WI38 (cell line): ENCODE results near the gene PKDREJ.
"Not testable (repeated sequence)": the region's sequence is repeated elsewhere in the genome, so short reads cannot be mapped to it uniquely, and the experiment has no call there.

ENCODE experiments used
- H3K4me3 ChIP-seq: 2 replicates; pipeline ENCODE4 v1.5.1; 2011; ENCODE audit warnings: low read depth, mild to moderate bottlenecking, control low read depth, low read length
- CTCF ChIP-seq: IDR thresholded peaks from 2 replicates; pipeline ENCODE4 v1.5.1; 2012; ENCODE audit warnings: low read depth, mild to moderate bottlenecking, control low read depth, low read length

Gene PKDREJ

GRCh38 chr22:46263216-46263590 lies at the start of gene PKDREJ:
TSS of gene PKDREJ (minus strand) at chr22:46263343. CDS start at chr22:46263322, 21 bp downstream.
- H3K4me3 ChIP-seq: no peak within 1 kb of the TSS
- TF ChIP-seq CTCF: no peak

GRCh38 chr22:46312848-46313247 lies 49.7 kb upstream of the PKDREJ start:
- H3K4me3 ChIP-seq: not testable (repeated sequence)

GRCh38 chr22:46312056-46312455 lies 48.9 kb upstream of the PKDREJ start:
- TF ChIP-seq CTCF: no peak
- H3K4me3 ChIP-seq: no peak overlapping the region

- TF ChIP-seq CTCF: no peak
- no peak overlapping the region for H3K4me3 ChIP-seq
Measured at GRCh38 chr22:46309526-46310085, 46.5 kb upstream of the PKDREJ start.

GRCh38 chr22:46308283-46308988 lies 45.3 kb upstream of the PKDREJ start:
- no peak overlapping the region for H3K4me3 ChIP-seq

GRCh38 chr22:46303347-46303965 lies 40.3 kb upstream of the PKDREJ start:
- no peak overlapping the region for H3K4me3 ChIP-seq
- no peak for TF ChIP-seq CTCF

More at GRCh38 chr22:46308283-46308988, 45.3 kb upstream of the PKDREJ start:
- no peak for TF ChIP-seq CTCF

- H3K4me3 ChIP-seq: no peak overlapping the region
- no peak for TF ChIP-seq CTCF
Measured at GRCh38 chr22:46300491-46300890, 37.3 kb upstream of the PKDREJ start.
